ENCODE measurements around the gene MMAB. TPM values are rescaled to one million over a fixed set of nuclear protein-coding genes. Genes with fewer than 3 reads are reported as not detected.

MMAB gene
- total and polyA plus RNA-seq, 2 donors (not counting 3 experiments of a cell fraction or from before 2014, with no cell fraction given) = 39.1 to 46.0 TPM

DNA sequence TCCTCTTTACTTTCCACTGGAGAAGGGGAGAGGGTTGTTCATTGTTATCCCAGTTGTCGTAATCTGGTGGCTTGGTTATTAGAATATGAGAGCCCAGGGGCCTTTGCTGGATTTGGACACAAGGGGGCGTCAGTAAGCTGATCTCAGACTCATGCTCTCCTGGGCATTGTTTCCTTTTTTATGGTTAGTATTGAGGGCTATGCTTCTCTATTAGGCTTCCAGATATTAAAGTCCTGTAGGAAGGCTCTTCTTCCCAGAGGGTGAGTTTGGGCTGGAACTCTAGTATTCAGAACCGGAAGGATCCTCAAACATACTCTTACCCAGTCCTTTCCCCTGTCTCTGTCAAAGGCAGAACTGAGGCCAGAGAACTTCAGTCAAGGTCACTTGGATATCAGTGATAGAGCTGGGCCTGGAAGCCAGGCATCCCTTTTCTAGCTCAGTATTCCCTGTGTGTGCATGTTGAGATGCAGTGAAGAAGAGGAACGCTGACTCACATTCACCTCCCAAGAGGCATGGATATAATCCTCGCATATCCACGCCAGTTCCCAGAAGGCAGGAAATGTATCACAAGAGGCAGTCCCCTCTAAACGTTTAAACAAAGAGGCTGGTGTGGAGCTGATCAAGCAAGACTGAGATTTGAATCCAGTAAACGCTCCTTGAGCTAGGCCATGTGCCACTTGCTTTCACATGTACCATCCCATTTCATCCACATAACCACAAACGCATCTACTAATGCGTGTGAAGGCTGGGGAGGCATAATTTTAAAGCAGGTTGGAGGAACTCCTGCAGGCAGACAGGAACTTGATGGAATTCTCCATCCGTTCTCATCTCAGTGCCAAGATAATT, 54.3 kb downstream of the MMAB start:
- Histone ChIP-seq H3K27ac (ENCODE audit: insufficient read depth, low read depth, low read length) (peak overlapping the region; percentile 98), H3K4me2 (ENCODE audit: insufficient read depth, low read length) (peak overlapping the region; percentile 75), H3K4me3 (replicated peaks in 1 of 3; ENCODE audit: insufficient read depth in 1 of 3, low read depth in 1 of 3, low read length in 3 of 3) (peak overlapping the region in 1 of 3 experiments; percentile 20), H3K9ac (replicated peaks; ENCODE audit: extremely low read depth, insufficient read depth, low read length) (peak overlapping the region; percentile 81), H3K79me2 (ENCODE audit: control insufficient read depth, insufficient read depth, low read length) (no peaks in the 10 kb centered on the region), H4K20me1 (replicated peaks; ENCODE audit: control insufficient read depth, extremely low read depth, insufficient read depth, low read length) (no peaks in the 10 kb centered on the region), H3K4me1 (ENCODE audit: control insufficient read depth, extremely low read depth, insufficient read depth, low read length) (peaks cover 27% of the 10 kb centered on the region), H3K9me3 (replicated peaks; ENCODE audit: control insufficient read depth, insufficient read depth, low read length) (no peaks in the 10 kb centered on the region), H3K27me3 (ENCODE audit: control insufficient read depth in 2 of 2, insufficient read depth in 2 of 2, low read length in 2 of 2) (no peaks in the 10 kb centered on the region), H3K9me1 (replicated peaks; ENCODE audit: control insufficient read depth, extremely low read depth, insufficient read depth, low read length) (no peaks in the 10 kb centered on the region), H2AFZ (ENCODE audit: low read depth, low read length) (peak overlapping the region; percentile 75), H3K36me3 (ENCODE audit: control insufficient read depth in 2 of 2, extremely low read depth in 1 of 2, insufficient read depth in 2 of 2, low read length in 2 of 2) (peaks cover 0 to 44% of the 10 kb centered on the region in 2 experiments)
- intact Hi-C loops (cut with micrococcal nuclease) (loop anchor here (1.0 to 2.0 kb wide), 9 partner anchors 54 to 362 kb away; partner anchors contain the start of genes FAM222A, GLTP, MMAB and MVK), dilution Hi-C loops (cut with MboI; ENCODE audit: extremely low pct_ligation_motif_present, low sequenced_read_pairs) (no loop called here)
- CTCF ChIA-PET = interaction anchor here (0.7 to 3.8 kb wide), 41 partner anchors 10 to 326 kb away, joined by 3 to 139 read pairs (median 4); partner anchors contain the start of genes FAM222A, MMAB, MVK and TRPV4
- peak; percentile 74 for TF ChIP-seq FOS (IDR thresholded peaks at IDR 0.05; ENCODE audit: borderline replicate concordance, insufficient read depth, low read length)
- TF ChIP-seq, protein P1, sequence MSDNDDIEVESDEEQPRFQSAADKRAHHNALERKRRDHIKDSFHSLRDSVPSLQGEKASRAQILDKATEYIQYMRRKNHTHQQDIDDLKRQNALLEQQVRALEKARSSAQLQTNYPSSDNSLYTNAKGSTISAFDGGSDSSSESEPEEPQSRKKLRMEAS (IDR thresholded peaks at IDR 0.05; ENCODE audit: insufficient read depth, insufficient read length) = peak; percentile 45
- peak; percentile 65 for TF ChIP-seq GATA2 (IDR thresholded peaks at IDR 0.05; ENCODE audit: insufficient read depth, insufficient read length, low read depth, low read length)
- peak; percentile 68 for TF ChIP-seq MYC (IDR thresholded peaks at IDR 0.05; ENCODE audit: low read depth, low read length)
- no peak for TF ChIP-seq EZH2 (IDR thresholded peaks at IDR 0.05; ENCODE audit: borderline replicate concordance, low read depth, low read length, severe bottlenecking)
- TF ChIP-seq, protein P2, sequence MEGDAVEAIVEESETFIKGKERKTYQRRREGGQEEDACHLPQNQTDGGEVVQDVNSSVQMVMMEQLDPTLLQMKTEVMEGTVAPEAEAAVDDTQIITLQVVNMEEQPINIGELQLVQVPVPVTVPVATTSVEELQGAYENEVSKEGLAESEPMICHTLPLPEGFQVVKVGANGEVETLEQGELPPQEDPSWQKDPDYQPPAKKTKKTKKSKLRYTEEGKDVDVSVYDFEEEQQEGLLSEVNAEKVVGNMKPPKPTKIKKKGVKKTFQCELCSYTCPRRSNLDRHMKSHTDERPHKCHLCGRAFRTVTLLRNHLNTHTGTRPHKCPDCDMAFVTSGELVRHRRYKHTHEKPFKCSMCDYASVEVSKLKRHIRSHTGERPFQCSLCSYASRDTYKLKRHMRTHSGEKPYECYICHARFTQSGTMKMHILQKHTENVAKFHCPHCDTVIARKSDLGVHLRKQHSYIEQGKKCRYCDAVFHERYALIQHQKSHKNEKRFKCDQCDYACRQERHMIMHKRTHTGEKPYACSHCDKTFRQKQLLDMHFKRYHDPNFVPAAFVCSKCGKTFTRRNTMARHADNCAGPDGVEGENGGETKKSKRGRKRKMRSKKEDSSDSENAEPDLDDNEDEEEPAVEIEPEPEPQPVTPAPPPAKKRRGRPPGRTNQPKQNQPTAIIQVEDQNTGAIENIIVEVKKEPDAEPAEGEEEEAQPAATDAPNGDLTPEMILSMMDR (IDR thresholded peaks at IDR 0.05; ENCODE audit: extremely low read depth in 1 of 2, insufficient read depth in 1 of 2, low read depth in 1 of 2, low read length in 2 of 2) = peak; percentile 84 to 86
- TF ChIP-seq JUN (IDR thresholded peaks at IDR 0.05; ENCODE audit: borderline replicate concordance, insufficient read depth, insufficient read length, low read depth) = peak; percentile 47
- TF ChIP-seq POLR2AphosphoS5 (IDR thresholded peaks at IDR 0.05; ENCODE audit: insufficient read depth, low read depth, low read length) = no peak
- no peak for TF ChIP-seq POLR2A (IDR thresholded peaks at IDR 0.05; ENCODE audit: low read depth, low read length)
- peak; percentile 84 for DNase-seq (ENCODE audit: low read depth, low spot score)
- FAIRE-seq = peak; percentile 98
- BruUV-seq (replicated peaks) = TSS peak; percentile 40
- POLR2A ChIA-PET = interaction anchor here (0.6 kb wide), 1 partner anchor 204 kb away, joined by 3 read pairs; no protein-coding TSS in a partner anchor

All from endothelial cell of umbilical vein (primary cell).